Measurements from ENCODE around the gene NKX6-2. TPM values are rescaled to one million over a fixed set of nuclear protein-coding genes. Genes with fewer than 3 reads are reported as not detected.
"Not testable (repeated sequence)": the region's sequence is repeated elsewhere in the genome, so short reads cannot be mapped to it uniquely, and the experiment has no call there.

The NKX6-2 gene
- total RNA-seq, 1 donor from 2014 or later = not detected

GRCh38 chr10:132799865-132800264 is 13.9 kb upstream of the NKX6-2 start:
- Mint-ChIP-seq H3K36me3 (ENCODE audit: low read depth) (no peaks in the 10 kb centered on the region), H3K27ac (ENCODE audit: unreplicated experiment) (no peak overlapping the region), H3K4me1 (ENCODE audit: low read depth) (no peaks in the 10 kb centered on the region), H3K9me3 (ENCODE audit: low read depth) (no peaks in the 10 kb centered on the region), H3K27me3 (ENCODE audit: low read depth) (peaks cover 9% of the 10 kb centered on the region), H3K4me3 (ENCODE audit: unreplicated experiment) (no peak overlapping the region)
- no peak for TF ChIP-seq CTCF (IDR thresholded peaks at IDR 0.05)
- DNase-seq (ENCODE audit: low spot score) = no peak

DNA sequence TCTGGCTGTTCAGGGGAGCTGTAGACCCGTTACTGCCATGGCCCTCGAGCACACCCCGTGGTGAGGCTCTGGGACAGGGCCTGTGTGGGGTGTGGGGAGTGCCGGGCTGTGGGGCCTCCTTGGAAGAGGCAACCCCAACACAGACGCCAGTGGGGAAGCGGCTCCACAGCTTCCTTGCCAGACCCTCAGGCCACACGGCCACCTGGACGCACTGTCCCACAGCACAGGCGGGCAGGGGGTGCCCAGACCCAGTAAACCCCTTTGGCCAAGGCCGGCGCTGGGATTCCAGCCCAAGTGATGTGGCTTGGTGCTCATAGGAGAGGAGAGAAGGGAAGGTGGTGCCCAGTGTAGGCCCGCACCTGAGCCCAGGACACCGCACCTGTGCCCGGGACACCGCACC is 12.9 kb upstream of the NKX6-2 start:
- Mint-ChIP-seq H3K27me3 (ENCODE audit: low read depth) (peaks cover 9% of the 10 kb centered on the region), H3K4me3 (ENCODE audit: unreplicated experiment) (no peak overlapping the region), H3K36me3 (ENCODE audit: low read depth) (no peaks in the 10 kb centered on the region), H3K27ac (ENCODE audit: unreplicated experiment) (no peak overlapping the region), H3K9me3 (ENCODE audit: low read depth) (no peaks in the 10 kb centered on the region), H3K4me1 (ENCODE audit: low read depth) (no peaks in the 10 kb centered on the region)
- TF ChIP-seq CTCF (IDR thresholded peaks at IDR 0.05) = no peak
- DNase-seq (ENCODE audit: low spot score) = no peak

GRCh38 chr10:132798403-132798802 is 12.5 kb upstream of the NKX6-2 start:
- H3K27me3 Mint-ChIP-seq (ENCODE audit: low read depth) = peaks cover 9% of the 10 kb centered on the region
- no peak for DNase-seq (ENCODE audit: low spot score)
- H3K36me3 Mint-ChIP-seq (ENCODE audit: low read depth) = no peaks in the 10 kb centered on the region
- TF ChIP-seq CTCF (IDR thresholded peaks at IDR 0.05) = no peak
- H3K9me3 Mint-ChIP-seq (ENCODE audit: low read depth) = no peaks in the 10 kb centered on the region
- H3K4me1 Mint-ChIP-seq (ENCODE audit: low read depth) = no peaks in the 10 kb centered on the region
- no peak overlapping the region for H3K4me3 Mint-ChIP-seq (ENCODE audit: unreplicated experiment)
- no peak overlapping the region for H3K27ac Mint-ChIP-seq (ENCODE audit: unreplicated experiment)

GRCh38 chr10:132797986-132798385 is 12.0 kb upstream of the NKX6-2 start:
- not testable (repeated sequence) for H3K36me3 Mint-ChIP-seq (ENCODE audit: low read depth); H3K27ac Mint-ChIP-seq (ENCODE audit: unreplicated experiment); H3K9me3 Mint-ChIP-seq (ENCODE audit: low read depth); H3K4me3 Mint-ChIP-seq (ENCODE audit: unreplicated experiment); DNase-seq (ENCODE audit: low spot score); H3K27me3 Mint-ChIP-seq (ENCODE audit: low read depth); H3K4me1 Mint-ChIP-seq (ENCODE audit: low read depth)

GRCh38 chr10:132796846-132797245 is 10.9 kb upstream of the NKX6-2 start:
- Mint-ChIP-seq H3K9me3 (ENCODE audit: low read depth) (no peaks in the 10 kb centered on the region), H3K27ac (ENCODE audit: unreplicated experiment) (no peak overlapping the region), H3K4me3 (ENCODE audit: unreplicated experiment) (no peak overlapping the region), H3K27me3 (ENCODE audit: low read depth) (peaks cover 13% of the 10 kb centered on the region), H3K36me3 (ENCODE audit: low read depth) (no peaks in the 10 kb centered on the region), H3K4me1 (ENCODE audit: low read depth) (no peaks in the 10 kb centered on the region)
- no peak for DNase-seq (ENCODE audit: low spot score)
- no peak for TF ChIP-seq CTCF (IDR thresholded peaks at IDR 0.05)

All from chondrocyte (in vitro differentiated cells).